NT2/D1 (cell line): ENCODE measurements around the gene ZNF385B.

Experiments used
- DNase-seq: peaks from one replicate; pipeline ENCODE4 v3.0.0-alpha.2; 2011; ENCODE audit warnings: low read depth, low spot score
- H3K27me3 ChIP-seq: 2 replicates; pipeline ENCODE4 v1.6.0; 2011; ENCODE audit warnings: mild to moderate bottlenecking; ENCODE audit not compliant: insufficient read length, insufficient read depth
- H3K36me3 ChIP-seq: 2 replicates; pipeline ENCODE4 v1.6.1; 2011; ENCODE audit warnings: mild to moderate bottlenecking, low read length, mixed read lengths; ENCODE audit not compliant: insufficient read depth, insufficient read length
- H3K4me1 ChIP-seq: 2 replicates; pipeline ENCODE4 v1.5.1; 2011; ENCODE audit not compliant: insufficient read depth, insufficient read length
- H3K4me3 ChIP-seq: 2 replicates; pipeline ENCODE4 v1.5.1; 2011; ENCODE audit warnings: low read depth; ENCODE audit not compliant: insufficient read length
- H3K9ac ChIP-seq: 2 replicates; pipeline ENCODE4 v1.6.0; 2011; ENCODE audit warnings: low read depth; ENCODE audit not compliant: insufficient read length
- H3K9me3 ChIP-seq: 2 replicates; pipeline ENCODE4 v1.5.1; 2011; ENCODE audit warnings: mild to moderate bottlenecking, low read length; ENCODE audit not compliant: insufficient read depth
- SUZ12 ChIP-seq: IDR thresholded peaks from 2 replicates; pipeline ENCODE4 v1.6.1; 2011; ENCODE audit not compliant: insufficient read length, insufficient read depth; ENCODE audit errors: extremely low read depth
- YY1 ChIP-seq: IDR thresholded peaks from 2 replicates; pipeline ENCODE4 v1.6.1; 2011; ENCODE audit not compliant: insufficient read length, insufficient read depth
- ZNF274 ChIP-seq: IDR thresholded peaks from 2 replicates; pipeline ENCODE4 v1.6.1; 2011; ENCODE audit warnings: mild to moderate bottlenecking, low read depth, low read length

ZNF385B gene

GRCh38 chr2:179814050-179814449 is 47.4 kb downstream of the ZNF385B start:
- Histone ChIP-seq H3K27me3 (no peaks in the 10 kb centered on the region), H3K9ac (no peak overlapping the region), H3K36me3 (no peaks in the 10 kb centered on the region), H3K4me1 (no peaks in the 10 kb centered on the region), H3K9me3 (peaks cover 9% of the 10 kb centered on the region; the same call in 1 of the 2 replicates), H3K4me3 (no peak overlapping the region)
- TF ChIP-seq YY1 (no peak), ZNF274 (no peak), SUZ12 (no peak)
- no peak for DNase-seq

- H3K9me3 ChIP-seq, result peaks cover 9% of the 10 kb centered on the region; the same call in 1 of the 2 replicates
- no peak for DNase-seq
- H3K36me3 ChIP-seq, result no peaks in the 10 kb centered on the region
- no peak overlapping the region for H3K9ac ChIP-seq
- H3K27me3 ChIP-seq, result no peaks in the 10 kb centered on the region
- no peak overlapping the region for H3K4me3 ChIP-seq
- no peak for TF ChIP-seq SUZ12
- no peak for TF ChIP-seq YY1
- TF ChIP-seq ZNF274, result no peak
- no peaks in the 10 kb centered on the region for H3K4me1 ChIP-seq
Observed at GRCh38 chr2:179812501-179812900, 48.9 kb downstream of the ZNF385B start.

GRCh38 chr2:179811042-179811441 is 50.4 kb downstream of the ZNF385B start:
- no peak overlapping the region for H3K9ac ChIP-seq
- H3K9me3 ChIP-seq, result peaks cover 9% of the 10 kb centered on the region; the same call in 1 of the 2 replicates
- H3K4me3 ChIP-seq, result no peak overlapping the region
- TF ChIP-seq SUZ12, result no peak
- no peaks in the 10 kb centered on the region for H3K36me3 ChIP-seq
- DNase-seq, result no peak
- H3K4me1 ChIP-seq, result no peaks in the 10 kb centered on the region
- no peaks in the 10 kb centered on the region for H3K27me3 ChIP-seq

- H3K27me3 ChIP-seq, result no peaks in the 10 kb centered on the region
- TF ChIP-seq ZNF274 (no peak), SUZ12 (no peak), YY1 (no peak)
- no peak for DNase-seq
- no peak overlapping the region for H3K4me3 ChIP-seq
- peaks cover 9% of the 10 kb centered on the region; the same call in 1 of the 2 replicates for H3K9me3 ChIP-seq
- no peaks in the 10 kb centered on the region for H3K36me3 ChIP-seq
- H3K9ac ChIP-seq, result no peak overlapping the region
- H3K4me1 ChIP-seq, result no peaks in the 10 kb centered on the region
Observed at GRCh38 chr2:179809606-179810005, 51.8 kb downstream of the ZNF385B start.

- Histone ChIP-seq H3K4me1 (no peaks in the 10 kb centered on the region), H3K27me3 (no peaks in the 10 kb centered on the region), H3K9me3 (no peaks in the 10 kb centered on the region), H3K36me3 (no peaks in the 10 kb centered on the region), H3K4me3 (no peak overlapping the region), H3K9ac (no peak overlapping the region)
- TF ChIP-seq YY1, result no peak
- no peak for TF ChIP-seq SUZ12
- TF ChIP-seq ZNF274, result no peak
- no peak for DNase-seq
Observed at GRCh38 chr2:179805001-179805400, 56.4 kb downstream of the ZNF385B start.

- no peak for DNase-seq
- no peaks in the 10 kb centered on the region for H3K36me3 ChIP-seq
- no peak overlapping the region for H3K4me3 ChIP-seq
- no peaks in the 10 kb centered on the region for H3K4me1 ChIP-seq
- H3K9ac ChIP-seq, result no peak overlapping the region
- TF ChIP-seq ZNF274 (no peak), SUZ12 (no peak), YY1 (no peak)
- no peaks in the 10 kb centered on the region for H3K27me3 ChIP-seq
- H3K9me3 ChIP-seq, result no peaks in the 10 kb centered on the region
Observed at GRCh38 chr2:179804206-179804605, 57.2 kb downstream of the ZNF385B start.

GRCh38 chr2:179802051-179802882 is 59.1 kb downstream of the ZNF385B start:
- H3K4me1 ChIP-seq, result no peaks in the 10 kb centered on the region
- no peaks in the 10 kb centered on the region for H3K27me3 ChIP-seq
- H3K9ac ChIP-seq, result no peak overlapping the region
- H3K9me3 ChIP-seq, result no peaks in the 10 kb centered on the region
- no peak for TF ChIP-seq YY1
- TF ChIP-seq ZNF274, result no peak
- TF ChIP-seq SUZ12, result no peak
- no peak for DNase-seq
- no peaks in the 10 kb centered on the region for H3K36me3 ChIP-seq
- H3K4me3 ChIP-seq, result no peak overlapping the region

- no peak for TF ChIP-seq ZNF274
- TF ChIP-seq SUZ12, result no peak
- TF ChIP-seq YY1, result no peak
- no peak overlapping the region for H3K9ac ChIP-seq
- no peaks in the 10 kb centered on the region for H3K36me3 ChIP-seq
- H3K9me3 ChIP-seq, result no peaks in the 10 kb centered on the region
- DNase-seq, result no peak
- H3K4me3 ChIP-seq, result no peak overlapping the region
- H3K27me3 ChIP-seq, result no peaks in the 10 kb centered on the region
- H3K4me1 ChIP-seq, result no peaks in the 10 kb centered on the region
Observed at GRCh38 chr2:179800776-179801175, 60.6 kb downstream of the ZNF385B start.
